ENCODE results near the gene NDC80. TPM values are rescaled to one million over a fixed set of nuclear protein-coding genes. Genes with fewer than 3 reads are reported as not detected.

NDC80 gene
- total and polyA plus RNA-seq, 9 of the 15 experiments (the other 6 are each of a cell fraction or from before 2014, with no cell fraction given), result 65.2 to 97.9 (median 83.3) TPM

- in situ Hi-C loops (cut with MboI) (no loop called here), intact Hi-C loops (cut with micrococcal nuclease) (no loop called here)
- Histone ChIP-seq H3K4me2 (ENCODE audit: insufficient read depth, low read length) (no peak overlapping the region), H3K36me3 (ENCODE audit: control insufficient read depth, insufficient read depth, low read length) (no peaks in the 10 kb centered on the region), H2AFZ (ENCODE audit: low read depth, low read length) (no peak overlapping the region), H3K27ac (ENCODE audit: extremely low read depth, low read depth, low read length) (no peak overlapping the region), H3K4me3 (no peak overlapping the region), H4K20me1 (replicated peaks; ENCODE audit: control insufficient read depth, insufficient read depth, low read length) (no peaks in the 10 kb centered on the region), H3K79me2 (ENCODE audit: control insufficient read depth, insufficient read depth, low read length) (no peaks in the 10 kb centered on the region), H3K9me1 (ENCODE audit: control insufficient read depth, insufficient read depth, low read length) (no peaks in the 10 kb centered on the region), H3K4me1 (replicated peaks in 1 of 2; ENCODE audit: control insufficient read depth in 2 of 2, insufficient read depth in 2 of 2, low read length in 2 of 2) (peaks cover 0 to 6% of the 10 kb centered on the region in 2 experiments; a peak in 1 of 5 replicates), H3K9me3 (replicated peaks; ENCODE audit: control insufficient read depth, insufficient read depth, low read depth, low read length) (no peaks in the 10 kb centered on the region), H3K9ac (ENCODE audit: insufficient read depth in 1 of 2, low read depth in 2 of 2, low read length in 2 of 2) (no peak overlapping the region), H3K27me3 (ENCODE audit: control insufficient read depth in 2 of 2, insufficient read depth in 2 of 2, low read length in 2 of 2) (peaks cover 2 to 4% of the 10 kb centered on the region in 2 experiments; a peak in 1 of 5 replicates)
- no peak for FAIRE-seq
- WGBS (ENCODE audit: insufficient coverage, low coverage, missing lambda C conversion rate), result 3% methylated on average over 5 of the region's 5 CpGs
- POLR2A ChIA-PET, result interaction anchor here (0.6 to 1.6 kb wide), 7 partner anchors 15 to 36 kb away, joined by 3 to 4 read pairs (median 3); no protein-coding TSS in a partner anchor
- TF ChIP-seq POLR2G (IDR thresholded peaks at IDR 0.05; ENCODE audit: low read depth, low read length), result no peak
- TF ChIP-seq RUNX1 (IDR thresholded peaks at IDR 0.05; ENCODE audit: low read depth), result no peak
- TF ChIP-seq DPF2 (IDR thresholded peaks at IDR 0.05), result no peak
- TF ChIP-seq LCOR (CRISPR knock-in tag; IDR thresholded peaks at IDR 0.05), result no peak
- TF ChIP-seq ILK (tag; IDR thresholded peaks at IDR 0.05; ENCODE audit: borderline replicate concordance, low read depth), result no peak
- no peak for TF ChIP-seq ZNF436 (CRISPR knock-in tag; IDR thresholded peaks at IDR 0.05)
- no peak for TF ChIP-seq RBM14 (IDR thresholded peaks at IDR 0.05; ENCODE audit: borderline replicate concordance, insufficient read depth, low read depth, low read length)
- no peak for TF ChIP-seq HNRNPUL1 (IDR thresholded peaks at IDR 0.05; ENCODE audit: low read length)
- TF ChIP-seq HDAC3 (IDR thresholded peaks at IDR 0.05; ENCODE audit: borderline replicate concordance, partially characterized antibody), result no peak
- no peak for TF ChIP-seq KLF13 (tag; IDR thresholded peaks at IDR 0.05; ENCODE audit: borderline replicate concordance, low read depth)
- no peak for TF ChIP-seq ZNF408 (CRISPR knock-in tag; IDR thresholded peaks at IDR 0.05; ENCODE audit: low read depth)
- TF ChIP-seq MXI1 (IDR thresholded peaks at IDR 0.05; ENCODE audit: low read depth, low read length), result no peak
- TF ChIP-seq FUS (optimal IDR thresholded peaks at IDR 0.05; ENCODE audit: low read depth, low read length), result no peak
- TF ChIP-seq POLR2AphosphoS2 (IDR thresholded peaks at IDR 0.05; ENCODE audit: low read length), result no peak
- TF ChIP-seq ZNF311 (CRISPR knock-in tag; IDR thresholded peaks at IDR 0.05), result no peak
- no peak for TF ChIP-seq ZBTB26 (CRISPR knock-in tag; IDR thresholded peaks at IDR 0.05)
- no peak for TF ChIP-seq ZNF57 (CRISPR knock-in tag; IDR thresholded peaks at IDR 0.05)
- TF ChIP-seq TEAD1 (CRISPR knock-in tag; IDR thresholded peaks at IDR 0.05), result no peak
- no peak for TF ChIP-seq STAT5B (CRISPR knock-in tag; IDR thresholded peaks at IDR 0.05)
- BruUV-seq (replicated peaks), result no TSS peak
- CTCF ChIA-PET (ENCODE audit: low intra/inter-chr PET ratio), result no interaction called here
- DNase-seq (ENCODE audit: extremely low read depth in 1 of 4, low spot score in 3 of 4), result no peak
- 0 out of 3 replicates have a peak, but pooled peaks have one; percentile 30 for ATAC-seq
These were observed 53.9 kb downstream of the NDC80 start for GRCh38 chr18:2625217-2625616.

Data from K562 (cell line).